WTC11 (cell line): ENCODE data around the gene KCTD11. TPM values are rescaled to one million over a fixed set of nuclear protein-coding genes. Genes with fewer than 3 reads are reported as not detected.

ENCODE experiments used
- ATAC-seq: fragments of 200-7000 bp; cut with Tn5 transposase; 2 replicates; pipeline ENCODE4 v1.10.0; 2021; ENCODE audit warnings: mild to moderate bottlenecking, moderate library complexity
- CTCF ChIA-PET: fragments of 300-600 bp; sonication (Branson Sonifier 250); formaldehyde crosslinking; loops from one replicate; lab custom pipeline; 2021; ENCODE audit warnings: antibody characterized with exemption; lab: Charles Lee
- POLR2A ChIA-PET: fragments of 350-600 bp; sonication (Branson Sonifier 250); formaldehyde crosslinking; loops from one replicate; lab custom pipeline; 2021; ENCODE audit warnings: antibody characterized with exemption; lab: Charles Lee
- DNase-seq: peaks from one replicate; pipeline ENCODE4 v3.0.0; 2021; ENCODE audit warnings: low spot score
- H3K27ac Mint-ChIP-seq: 2 replicates; pipeline ENCODE4 v1.8.0; 2021; ENCODE audit warnings: mixed read lengths
- H3K27me3 Mint-ChIP-seq: 2 replicates; pipeline ENCODE4 v1.8.0; 2021; ENCODE audit warnings: low read depth, mild to moderate bottlenecking, moderate library complexity, mixed read lengths
- H3K36me3 Mint-ChIP-seq: 2 replicates; pipeline ENCODE4 v1.8.0; 2021; ENCODE audit warnings: mixed read lengths
- H3K4me1 Mint-ChIP-seq: 2 replicates; pipeline ENCODE4 v1.8.0; 2022; ENCODE audit warnings: mixed read lengths
- H3K4me3 Mint-ChIP-seq: 2 replicates; pipeline ENCODE4 v1.8.0; 2021; ENCODE audit warnings: mild to moderate bottlenecking, moderate library complexity, mixed read lengths
- H3K9me3 Mint-ChIP-seq: 2 replicates; pipeline ENCODE4 v1.8.0; 2021; ENCODE audit warnings: mixed read lengths
- CREB1 ChIP-seq: sonication (generic); formaldehyde crosslinking; IDR thresholded peaks from 2 replicates; pipeline ENCODE4 v1.8.0; 2023; ENCODE audit warnings: mild to moderate bottlenecking, missing genetic modification reagents
- ESRRA ChIP-seq: sonication (generic); formaldehyde crosslinking; IDR thresholded peaks from 2 replicates; pipeline ENCODE4 v1.8.1; 2022; ENCODE audit warnings: mild to moderate bottlenecking, missing genetic modification reagents, borderline replicate concordance
- ETV6 ChIP-seq: sonication (generic); formaldehyde crosslinking; IDR thresholded peaks from 2 replicates; pipeline ENCODE4 v1.8.1; 2022; ENCODE audit warnings: mild to moderate bottlenecking, missing genetic modification reagents
- FOXP1 ChIP-seq: sonication (generic); formaldehyde crosslinking; IDR thresholded peaks from 2 replicates; pipeline ENCODE4 v1.8.0; 2022; ENCODE audit warnings: missing genetic modification reagents, mild to moderate bottlenecking, moderate library complexity, borderline replicate concordance
- GABPB1 ChIP-seq: sonication (generic); formaldehyde crosslinking; IDR thresholded peaks from 2 replicates; pipeline ENCODE4 v1.8.1; 2023; ENCODE audit warnings: mild to moderate bottlenecking, missing genetic modification reagents
- GTF2I ChIP-seq: fragments of 250-450 bp; sonication (Bioruptor Pico); conservative IDR thresholded peaks from 2 replicates; pipeline ENCODE4 v1.4.0; 2021; ENCODE audit warnings: mild to moderate bottlenecking
- MYBL2 ChIP-seq: sonication (generic); formaldehyde crosslinking; IDR thresholded peaks from 2 replicates; pipeline ENCODE4 v1.8.1; 2023; ENCODE audit warnings: mild to moderate bottlenecking, moderate library complexity, missing genetic modification reagents
- RELA ChIP-seq: sonication (generic); formaldehyde crosslinking; IDR thresholded peaks from 2 replicates; pipeline ENCODE4 v1.8.1; 2022; ENCODE audit warnings: missing genetic modification reagents, mild to moderate bottlenecking, borderline replicate concordance
- SOX15 ChIP-seq: fragments of 250-450 bp; sonication (Bioruptor Pico); IDR thresholded peaks from 2 replicates; pipeline ENCODE4 v1.9.0; 2021; ENCODE audit warnings: mild to moderate bottlenecking
- TEAD4 ChIP-seq: sonication (generic); formaldehyde crosslinking; IDR thresholded peaks from 2 replicates; pipeline ENCODE4 v1.8.0; 2022; ENCODE audit warnings: mild to moderate bottlenecking, missing genetic modification reagents
- ZNF138 ChIP-seq: sonication (generic); formaldehyde crosslinking; conservative IDR thresholded peaks from 2 replicates; pipeline ENCODE4 v1.8.1; 2022; ENCODE audit warnings: mild to moderate bottlenecking, moderate library complexity, missing genetic modification reagents
- ZNF232 ChIP-seq: sonication (generic); formaldehyde crosslinking; IDR thresholded peaks from 2 replicates; pipeline ENCODE4 v1.8.0; 2022; ENCODE audit warnings: mild to moderate bottlenecking, missing genetic modification reagents
- total RNA-seq: library from RNA; stranded (reverse); gene quantifications from 3 replicates; pipeline ENCODE4 v1.2.3, GENCODE V29; 2021
- TF ChIP-seq, protein P1 (sequence below): sonication (generic); formaldehyde crosslinking; IDR thresholded peaks from 2 replicates; pipeline ENCODE4 v1.8.1; 2023; ENCODE audit warnings: mild to moderate bottlenecking, missing genetic modification reagents
- TF ChIP-seq, protein P2 (sequence below): sonication (generic); formaldehyde crosslinking; IDR thresholded peaks from 2 replicates; pipeline ENCODE4 v1.8.1; 2023; ENCODE audit warnings: mild to moderate bottlenecking, missing genetic modification reagents, borderline replicate concordance
- TF ChIP-seq, protein P3 (sequence below): sonication (generic); formaldehyde crosslinking; IDR thresholded peaks from 2 replicates; pipeline ENCODE4 v1.8.0; 2023; ENCODE audit warnings: missing genetic modification reagents
- TF ChIP-seq, protein P4 (sequence below): sonication (generic); formaldehyde crosslinking; IDR thresholded peaks from 2 replicates; pipeline ENCODE4 v1.8.1; 2022; ENCODE audit warnings: low read depth, mild to moderate bottlenecking, moderate library complexity, missing genetic modification reagents, borderline replicate concordance
- TF ChIP-seq, protein P5 (sequence below): sonication (generic); formaldehyde crosslinking; IDR thresholded peaks from 2 replicates; pipeline ENCODE4 v1.8.0; 2023; ENCODE audit warnings: mild to moderate bottlenecking, missing genetic modification reagents
- TF ChIP-seq, protein P6 (sequence below): sonication (generic); formaldehyde crosslinking; IDR thresholded peaks from 2 replicates; pipeline ENCODE4 v1.8.0; 2023; ENCODE audit warnings: missing genetic modification reagents, mild to moderate bottlenecking, borderline replicate concordance

KCTD11 gene
- total RNA-seq, 1 experiment from 2014 or later, result 8.1 TPM

DNA sequence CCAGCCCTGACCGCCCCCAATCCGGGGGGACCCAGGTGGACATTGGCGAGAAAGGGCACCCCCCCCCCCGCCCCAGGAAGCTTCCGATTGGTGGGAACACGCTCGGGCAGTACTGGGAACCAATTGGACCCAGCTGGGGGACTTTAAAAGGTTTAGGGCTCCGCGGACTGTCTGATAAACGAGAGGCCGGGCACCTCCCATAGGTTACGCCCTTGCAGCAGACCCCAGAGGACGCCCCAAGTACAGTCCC, 51.7 kb downstream of the KCTD11 start:
- H3K4me1 Mint-ChIP-seq, result peaks cover 27% of the 10 kb centered on the region
- peak overlapping the region; percentile 80 for H3K4me3 Mint-ChIP-seq
- peaks cover 4% of the 10 kb centered on the region for H3K36me3 Mint-ChIP-seq
- H3K27ac Mint-ChIP-seq, result peak overlapping the region; percentile 85
- ChIA-PET POLR2A (interaction anchor here (0.6 to 2.5 kb wide), 20 partner anchors 10 to 186 kb away, joined by 3 to 38 read pairs (median 4); partner anchors contain the start of genes ACAP1, CHRNB1, NEURL4 and PLSCR3), CTCF (interaction anchor here (0.6 to 3.3 kb wide), 39 partner anchors 9 to 1523 kb away, joined by 3 to 59 read pairs (median 5); partner anchors contain the start of genes ACAP1, CHRNB1, KCTD11 and NEURL4)
- DNase-seq (no peak), ATAC-seq (peak; percentile 16)
- TF ChIP-seq GTF2I (CRISPR knock-in tag) (no peak), TEAD4 (CRISPR knock-in tag) (no peak), ETV6 (CRISPR knock-in tag) (no peak), MYBL2 (CRISPR knock-in tag) (peak; percentile 84; the same call in 1 of the 2 replicates), CREB1 (CRISPR knock-in tag) (0 out of 2 replicates have a peak, but pooled peaks have one; percentile 17), ZNF232 (CRISPR knock-in tag) (no peak), RELA (CRISPR knock-in tag) (no peak)
- TF ChIP-seq, protein P1, sequence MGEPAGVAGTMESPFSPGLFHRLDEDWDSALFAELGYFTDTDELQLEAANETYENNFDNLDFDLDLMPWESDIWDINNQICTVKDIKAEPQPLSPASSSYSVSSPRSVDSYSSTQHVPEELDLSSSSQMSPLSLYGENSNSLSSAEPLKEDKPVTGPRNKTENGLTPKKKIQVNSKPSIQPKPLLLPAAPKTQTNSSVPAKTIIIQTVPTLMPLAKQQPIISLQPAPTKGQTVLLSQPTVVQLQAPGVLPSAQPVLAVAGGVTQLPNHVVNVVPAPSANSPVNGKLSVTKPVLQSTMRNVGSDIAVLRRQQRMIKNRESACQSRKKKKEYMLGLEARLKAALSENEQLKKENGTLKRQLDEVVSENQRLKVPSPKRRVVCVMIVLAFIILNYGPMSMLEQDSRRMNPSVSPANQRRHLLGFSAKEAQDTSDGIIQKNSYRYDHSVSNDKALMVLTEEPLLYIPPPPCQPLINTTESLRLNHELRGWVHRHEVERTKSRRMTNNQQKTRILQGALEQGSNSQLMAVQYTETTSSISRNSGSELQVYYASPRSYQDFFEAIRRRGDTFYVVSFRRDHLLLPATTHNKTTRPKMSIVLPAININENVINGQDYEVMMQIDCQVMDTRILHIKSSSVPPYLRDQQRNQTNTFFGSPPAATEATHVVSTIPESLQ (CRISPR knock-in tag), result no peak
- TF ChIP-seq, protein P2, sequence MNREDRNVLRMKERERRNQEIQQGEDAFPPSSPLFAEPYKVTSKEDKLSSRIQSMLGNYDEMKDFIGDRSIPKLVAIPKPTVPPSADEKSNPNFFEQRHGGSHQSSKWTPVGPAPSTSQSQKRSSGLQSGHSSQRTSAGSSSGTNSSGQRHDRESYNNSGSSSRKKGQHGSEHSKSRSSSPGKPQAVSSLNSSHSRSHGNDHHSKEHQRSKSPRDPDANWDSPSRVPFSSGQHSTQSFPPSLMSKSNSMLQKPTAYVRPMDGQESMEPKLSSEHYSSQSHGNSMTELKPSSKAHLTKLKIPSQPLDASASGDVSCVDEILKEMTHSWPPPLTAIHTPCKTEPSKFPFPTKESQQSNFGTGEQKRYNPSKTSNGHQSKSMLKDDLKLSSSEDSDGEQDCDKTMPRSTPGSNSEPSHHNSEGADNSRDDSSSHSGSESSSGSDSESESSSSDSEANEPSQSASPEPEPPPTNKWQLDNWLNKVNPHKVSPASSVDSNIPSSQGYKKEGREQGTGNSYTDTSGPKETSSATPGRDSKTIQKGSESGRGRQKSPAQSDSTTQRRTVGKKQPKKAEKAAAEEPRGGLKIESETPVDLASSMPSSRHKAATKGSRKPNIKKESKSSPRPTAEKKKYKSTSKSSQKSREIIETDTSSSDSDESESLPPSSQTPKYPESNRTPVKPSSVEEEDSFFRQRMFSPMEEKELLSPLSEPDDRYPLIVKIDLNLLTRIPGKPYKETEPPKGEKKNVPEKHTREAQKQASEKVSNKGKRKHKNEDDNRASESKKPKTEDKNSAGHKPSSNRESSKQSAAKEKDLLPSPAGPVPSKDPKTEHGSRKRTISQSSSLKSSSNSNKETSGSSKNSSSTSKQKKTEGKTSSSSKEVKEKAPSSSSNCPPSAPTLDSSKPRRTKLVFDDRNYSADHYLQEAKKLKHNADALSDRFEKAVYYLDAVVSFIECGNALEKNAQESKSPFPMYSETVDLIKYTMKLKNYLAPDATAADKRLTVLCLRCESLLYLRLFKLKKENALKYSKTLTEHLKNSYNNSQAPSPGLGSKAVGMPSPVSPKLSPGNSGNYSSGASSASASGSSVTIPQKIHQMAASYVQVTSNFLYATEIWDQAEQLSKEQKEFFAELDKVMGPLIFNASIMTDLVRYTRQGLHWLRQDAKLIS (CRISPR knock-in tag), result no peak
- TF ChIP-seq, protein P3, sequence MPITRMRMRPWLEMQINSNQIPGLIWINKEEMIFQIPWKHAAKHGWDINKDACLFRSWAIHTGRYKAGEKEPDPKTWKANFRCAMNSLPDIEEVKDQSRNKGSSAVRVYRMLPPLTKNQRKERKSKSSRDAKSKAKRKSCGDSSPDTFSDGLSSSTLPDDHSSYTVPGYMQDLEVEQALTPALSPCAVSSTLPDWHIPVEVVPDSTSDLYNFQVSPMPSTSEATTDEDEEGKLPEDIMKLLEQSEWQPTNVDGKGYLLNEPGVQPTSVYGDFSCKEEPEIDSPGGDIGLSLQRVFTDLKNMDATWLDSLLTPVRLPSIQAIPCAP (CRISPR knock-in tag), result no peak
- no peaks in the 10 kb centered on the region; the same call in 1 of the 2 replicates for H3K27me3 Mint-ChIP-seq
- no peaks in the 10 kb centered on the region for H3K9me3 Mint-ChIP-seq

DNA sequence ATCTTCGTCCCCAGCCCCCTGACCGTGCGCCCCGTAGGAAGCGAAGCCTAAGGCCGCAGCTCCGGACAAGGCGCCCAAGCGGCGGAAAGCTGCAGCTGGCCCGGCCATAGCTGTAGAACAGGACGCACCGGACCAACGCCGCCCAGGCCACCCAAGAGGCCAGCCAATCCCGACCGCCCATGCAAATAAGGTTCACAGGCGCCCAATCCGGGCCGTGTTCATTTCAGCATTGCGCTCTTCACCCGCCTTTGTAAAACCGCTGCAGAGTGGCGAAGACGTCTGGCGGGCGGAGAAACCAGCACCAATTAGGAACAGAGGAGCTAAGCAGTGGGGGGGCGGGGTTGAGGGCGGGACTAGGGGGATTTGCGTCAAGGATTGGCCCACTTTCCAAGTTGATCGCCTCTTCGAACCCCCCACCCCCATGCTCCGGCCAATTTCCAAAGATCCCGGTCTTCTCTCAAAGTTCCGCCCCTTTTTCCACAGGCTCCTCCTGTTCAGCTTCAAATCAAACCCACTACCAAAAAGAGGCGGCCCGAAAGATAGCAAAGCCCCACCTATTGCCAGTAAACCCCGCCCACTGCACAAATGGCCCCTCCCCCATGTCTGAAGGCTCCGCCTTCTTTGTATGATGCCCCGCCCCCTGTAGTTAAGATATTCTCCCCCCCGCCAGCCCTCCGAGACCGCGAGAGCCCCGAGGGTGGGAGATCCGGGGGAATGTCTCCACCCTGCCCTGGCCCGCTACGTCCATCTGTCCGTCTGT, 52.2 kb downstream of the KCTD11 start, which contains the start of gene TMEM256:
TMEM256 (minus strand) TSS at position 121 of the 760 bp plus-strand sequence; CDS start at position 108, 13 bp downstream.
- peak; percentile 99 for DNase-seq
- Mint-ChIP-seq H3K27me3 (no peaks in the 10 kb centered on the region; the same call in 1 of the 2 replicates), H3K9me3 (no peaks in the 10 kb centered on the region), H3K27ac (peak within 1 kb of the TSS; percentile 85), H3K4me3 (peak within 1 kb of the TSS; percentile 84), H3K4me1 (peaks cover 29% of the 10 kb centered on the region), H3K36me3 (peaks cover 7% of the 10 kb centered on the region)
- ChIA-PET CTCF (interaction anchor here (0.6 to 3.3 kb wide), 40 partner anchors 10 to 1522 kb away, joined by 3 to 59 read pairs (median 5); partner anchors contain the start of genes ACAP1, CHRNB1, KCTD11 and NEURL4), POLR2A (interaction anchor here (0.6 to 2.5 kb wide), 21 partner anchors 9 to 185 kb away, joined by 3 to 38 read pairs (median 4); partner anchors contain the start of genes ACAP1, CHRNB1, NEURL4 and PLSCR3)
- ATAC-seq, result peak; percentile 87
- TF ChIP-seq ESRRA (CRISPR knock-in tag) (0 out of 2 replicates have a peak, but pooled peaks have one; percentile 22), ZNF138 (CRISPR knock-in tag) (no peak), ZNF232 (CRISPR knock-in tag) (no peak), GABPB1 (CRISPR knock-in tag) (no peak), SOX15 (CRISPR knock-in tag) (no peak), FOXP1 (CRISPR knock-in tag) (peak; percentile 66; the same call in 1 of the 2 replicates)
- TF ChIP-seq, protein P4, sequence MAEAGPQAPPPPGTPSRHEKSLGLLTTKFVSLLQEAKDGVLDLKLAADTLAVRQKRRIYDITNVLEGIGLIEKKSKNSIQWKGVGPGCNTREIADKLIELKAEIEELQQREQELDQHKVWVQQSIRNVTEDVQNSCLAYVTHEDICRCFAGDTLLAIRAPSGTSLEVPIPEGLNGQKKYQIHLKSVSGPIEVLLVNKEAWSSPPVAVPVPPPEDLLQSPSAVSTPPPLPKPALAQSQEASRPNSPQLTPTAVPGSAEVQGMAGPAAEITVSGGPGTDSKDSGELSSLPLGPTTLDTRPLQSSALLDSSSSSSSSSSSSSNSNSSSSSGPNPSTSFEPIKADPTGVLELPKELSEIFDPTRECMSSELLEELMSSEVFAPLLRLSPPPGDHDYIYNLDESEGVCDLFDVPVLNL (CRISPR knock-in tag), result no peak
- TF ChIP-seq, protein P5, sequence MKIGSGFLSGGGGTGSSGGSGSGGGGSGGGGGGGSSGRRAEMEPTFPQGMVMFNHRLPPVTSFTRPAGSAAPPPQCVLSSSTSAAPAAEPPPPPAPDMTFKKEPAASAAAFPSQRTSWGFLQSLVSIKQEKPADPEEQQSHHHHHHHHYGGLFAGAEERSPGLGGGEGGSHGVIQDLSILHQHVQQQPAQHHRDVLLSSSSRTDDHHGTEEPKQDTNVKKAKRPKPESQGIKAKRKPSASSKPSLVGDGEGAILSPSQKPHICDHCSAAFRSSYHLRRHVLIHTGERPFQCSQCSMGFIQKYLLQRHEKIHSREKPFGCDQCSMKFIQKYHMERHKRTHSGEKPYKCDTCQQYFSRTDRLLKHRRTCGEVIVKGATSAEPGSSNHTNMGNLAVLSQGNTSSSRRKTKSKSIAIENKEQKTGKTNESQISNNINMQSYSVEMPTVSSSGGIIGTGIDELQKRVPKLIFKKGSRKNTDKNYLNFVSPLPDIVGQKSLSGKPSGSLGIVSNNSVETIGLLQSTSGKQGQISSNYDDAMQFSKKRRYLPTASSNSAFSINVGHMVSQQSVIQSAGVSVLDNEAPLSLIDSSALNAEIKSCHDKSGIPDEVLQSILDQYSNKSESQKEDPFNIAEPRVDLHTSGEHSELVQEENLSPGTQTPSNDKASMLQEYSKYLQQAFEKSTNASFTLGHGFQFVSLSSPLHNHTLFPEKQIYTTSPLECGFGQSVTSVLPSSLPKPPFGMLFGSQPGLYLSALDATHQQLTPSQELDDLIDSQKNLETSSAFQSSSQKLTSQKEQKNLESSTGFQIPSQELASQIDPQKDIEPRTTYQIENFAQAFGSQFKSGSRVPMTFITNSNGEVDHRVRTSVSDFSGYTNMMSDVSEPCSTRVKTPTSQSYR (CRISPR knock-in tag), result no peak
- TF ChIP-seq, protein P6, sequence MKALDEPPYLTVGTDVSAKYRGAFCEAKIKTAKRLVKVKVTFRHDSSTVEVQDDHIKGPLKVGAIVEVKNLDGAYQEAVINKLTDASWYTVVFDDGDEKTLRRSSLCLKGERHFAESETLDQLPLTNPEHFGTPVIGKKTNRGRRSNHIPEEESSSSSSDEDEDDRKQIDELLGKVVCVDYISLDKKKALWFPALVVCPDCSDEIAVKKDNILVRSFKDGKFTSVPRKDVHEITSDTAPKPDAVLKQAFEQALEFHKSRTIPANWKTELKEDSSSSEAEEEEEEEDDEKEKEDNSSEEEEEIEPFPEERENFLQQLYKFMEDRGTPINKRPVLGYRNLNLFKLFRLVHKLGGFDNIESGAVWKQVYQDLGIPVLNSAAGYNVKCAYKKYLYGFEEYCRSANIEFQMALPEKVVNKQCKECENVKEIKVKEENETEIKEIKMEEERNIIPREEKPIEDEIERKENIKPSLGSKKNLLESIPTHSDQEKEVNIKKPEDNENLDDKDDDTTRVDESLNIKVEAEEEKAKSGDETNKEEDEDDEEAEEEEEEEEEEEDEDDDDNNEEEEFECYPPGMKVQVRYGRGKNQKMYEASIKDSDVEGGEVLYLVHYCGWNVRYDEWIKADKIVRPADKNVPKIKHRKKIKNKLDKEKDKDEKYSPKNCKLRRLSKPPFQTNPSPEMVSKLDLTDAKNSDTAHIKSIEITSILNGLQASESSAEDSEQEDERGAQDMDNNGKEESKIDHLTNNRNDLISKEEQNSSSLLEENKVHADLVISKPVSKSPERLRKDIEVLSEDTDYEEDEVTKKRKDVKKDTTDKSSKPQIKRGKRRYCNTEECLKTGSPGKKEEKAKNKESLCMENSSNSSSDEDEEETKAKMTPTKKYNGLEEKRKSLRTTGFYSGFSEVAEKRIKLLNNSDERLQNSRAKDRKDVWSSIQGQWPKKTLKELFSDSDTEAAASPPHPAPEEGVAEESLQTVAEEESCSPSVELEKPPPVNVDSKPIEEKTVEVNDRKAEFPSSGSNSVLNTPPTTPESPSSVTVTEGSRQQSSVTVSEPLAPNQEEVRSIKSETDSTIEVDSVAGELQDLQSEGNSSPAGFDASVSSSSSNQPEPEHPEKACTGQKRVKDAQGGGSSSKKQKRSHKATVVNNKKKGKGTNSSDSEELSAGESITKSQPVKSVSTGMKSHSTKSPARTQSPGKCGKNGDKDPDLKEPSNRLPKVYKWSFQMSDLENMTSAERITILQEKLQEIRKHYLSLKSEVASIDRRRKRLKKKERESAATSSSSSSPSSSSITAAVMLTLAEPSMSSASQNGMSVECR (CRISPR knock-in tag), result no peak
